NCI-H2196 treated with DMSO at 0.1 percent for 48 hours (cell line): ENCODE measurements around the gene RAB40A.
"Not testable (repeated sequence)": the region's sequence is repeated elsewhere in the genome, so short reads cannot be mapped to it uniquely, and the experiment has no call there.

ENCODE experiments used
- DNase-seq: peaks from one replicate; lab custom pipeline; 2025; ENCODE audit not compliant: unreplicated experiment; lab: John Stamatoyannopoulos, UW

RAB40A gene

GRCh38 chrX:103524747-103525146, 5.5 kb upstream of the RAB40A start:
- no peak for DNase-seq

GRCh38 chrX:103523605-103524004, 4.3 kb upstream of the RAB40A start:
- DNase-seq = no peak

GRCh38 chrX:103520386-103520785, 1.1 kb upstream of the RAB40A start:
- DNase-seq = no peak

- no peak for DNase-seq
These were observed 718 bp downstream of the RAB40A start for GRCh38 chrX:103518571-103518970.

DNA sequence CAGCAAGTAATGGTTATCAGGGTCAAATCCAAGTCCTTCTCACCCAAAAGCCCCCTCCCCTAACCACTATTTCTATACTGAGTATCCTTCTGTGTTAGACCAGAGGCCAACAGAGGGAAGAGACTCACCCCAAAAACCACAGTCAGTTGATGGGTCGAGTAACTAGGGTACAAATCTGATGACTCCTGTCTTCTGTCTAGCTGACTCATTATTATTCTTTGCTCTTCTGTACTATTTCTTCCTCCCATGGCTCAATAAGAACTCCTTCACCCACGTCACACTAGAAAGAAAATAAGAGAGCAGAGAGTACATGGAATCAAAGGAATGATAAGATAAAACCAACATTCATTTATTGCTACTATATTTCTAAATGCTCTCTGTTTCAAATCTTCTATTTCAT, 2.0 kb downstream of the RAB40A start:
- no peak for DNase-seq

- DNase-seq = no peak
These were observed 5.7 kb downstream of the RAB40A start for GRCh38 chrX:103513476-103514108.

- DNase-seq = no peak
These were observed 6.2 kb downstream of the RAB40A start for GRCh38 chrX:103513067-103513466.

GRCh38 chrX:103510031-103510430, 9.3 kb downstream of the RAB40A start:
- no peak for DNase-seq

DNA sequence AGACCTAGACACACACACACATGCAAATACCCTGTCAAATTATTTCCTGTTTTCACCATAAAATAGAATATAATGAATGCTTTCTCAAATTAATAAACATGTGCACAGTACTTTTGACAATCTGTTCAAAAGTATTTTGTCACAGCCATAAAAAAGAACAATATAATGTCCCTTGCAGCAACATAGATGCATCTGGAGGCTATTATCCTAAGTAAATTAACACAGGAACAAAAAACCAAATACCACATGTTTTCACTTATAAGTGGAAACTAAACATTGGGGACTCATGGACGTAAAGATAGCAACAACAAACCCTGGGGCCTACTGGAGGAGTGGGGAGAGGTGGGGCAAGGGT, 15.5 kb downstream of the RAB40A start:
- no peak for DNase-seq

- DNase-seq = no peak
These were observed 16.0 kb downstream of the RAB40A start for GRCh38 chrX:103503163-103503852.

DNA sequence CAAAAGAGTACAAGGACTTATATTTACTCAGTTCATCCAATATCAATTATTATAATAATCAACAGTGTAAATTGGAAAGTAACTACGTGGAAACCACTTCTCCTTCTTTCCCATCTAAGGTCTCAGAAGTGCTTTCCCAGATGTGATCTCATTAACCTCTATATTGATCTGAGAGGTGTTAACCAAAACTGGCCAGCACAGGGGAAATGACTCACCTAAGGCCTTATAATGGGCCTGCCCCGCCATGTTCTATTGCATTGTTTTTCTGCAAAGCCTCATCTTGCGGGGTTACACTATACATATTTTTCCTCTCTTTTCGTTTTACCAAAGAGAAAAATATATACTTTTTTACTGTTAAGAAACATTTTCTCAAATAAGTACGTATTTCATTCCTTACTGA, 20.5 kb downstream of the RAB40A start:
- no peak for DNase-seq

DNA sequence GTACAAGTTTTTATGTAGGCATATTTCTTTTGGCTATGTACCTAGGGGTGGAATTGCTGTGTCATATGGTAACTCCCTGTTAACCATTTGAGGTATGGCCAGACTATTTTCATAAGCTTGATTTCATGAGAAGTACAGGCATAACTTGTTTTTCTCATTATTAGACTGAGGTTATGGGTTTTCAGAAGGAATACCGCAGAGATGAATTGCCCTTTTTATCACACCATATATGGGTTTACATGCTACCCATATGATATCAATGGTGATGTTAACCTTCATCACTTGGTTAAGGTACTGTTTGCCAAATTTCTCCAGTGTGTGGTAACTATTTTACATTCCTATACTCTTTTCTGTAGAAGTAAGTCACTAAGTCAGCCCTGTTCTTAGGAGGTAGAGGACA, 23.5 kb downstream of the RAB40A start:
- DNase-seq = no peak

GRCh38 chrX:103493578-103493977, 25.7 kb downstream of the RAB40A start:
- not testable (repeated sequence) for DNase-seq

- not testable (repeated sequence) for DNase-seq
These were observed 29.6 kb downstream of the RAB40A start for GRCh38 chrX:103489733-103490132.

DNA sequence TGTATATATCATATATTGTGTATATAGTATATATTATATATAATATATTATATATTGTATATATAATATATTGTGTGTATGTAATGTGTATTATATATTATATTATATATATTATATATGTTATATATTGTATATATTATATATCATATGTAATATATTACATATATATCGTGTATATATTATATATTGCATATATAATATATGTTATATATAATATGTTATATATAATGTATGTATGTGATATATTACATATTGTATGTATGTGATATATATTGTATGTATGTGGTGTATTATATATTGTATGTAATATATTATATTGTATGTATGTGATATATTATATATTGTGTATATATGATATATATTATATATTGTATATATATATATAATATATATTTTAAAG, 30.5 kb downstream of the RAB40A start:
- no peak for DNase-seq

- DNase-seq = no peak
These were observed 31.0 kb downstream of the RAB40A start for GRCh38 chrX:103488332-103488731.

DNA sequence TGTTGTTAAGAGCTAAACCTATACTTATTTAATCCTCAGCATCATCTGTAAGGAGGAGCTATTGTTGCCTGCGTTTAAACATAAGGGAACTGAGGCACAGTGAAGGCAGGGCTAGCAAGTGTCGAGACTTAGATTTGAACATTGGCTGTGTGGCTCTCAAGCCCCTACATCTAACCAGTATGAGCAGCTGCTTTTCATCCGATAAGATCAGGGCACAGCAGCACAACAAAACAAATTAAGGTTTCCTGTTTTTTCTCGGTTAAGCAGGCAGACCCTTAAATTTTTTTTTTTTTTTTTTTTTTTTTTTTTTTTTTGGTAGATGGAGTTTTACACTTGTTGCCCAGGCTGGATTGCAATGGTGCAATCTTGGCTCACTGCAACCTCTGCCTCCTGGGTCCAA, 35.6 kb downstream of the RAB40A start:
- DNase-seq = no peak

- DNase-seq = no peak
These were observed 38.8 kb downstream of the RAB40A start for GRCh38 chrX:103480526-103480925.

- no peak for DNase-seq
These were observed 41.8 kb downstream of the RAB40A start for GRCh38 chrX:103477496-103477895.

DNA sequence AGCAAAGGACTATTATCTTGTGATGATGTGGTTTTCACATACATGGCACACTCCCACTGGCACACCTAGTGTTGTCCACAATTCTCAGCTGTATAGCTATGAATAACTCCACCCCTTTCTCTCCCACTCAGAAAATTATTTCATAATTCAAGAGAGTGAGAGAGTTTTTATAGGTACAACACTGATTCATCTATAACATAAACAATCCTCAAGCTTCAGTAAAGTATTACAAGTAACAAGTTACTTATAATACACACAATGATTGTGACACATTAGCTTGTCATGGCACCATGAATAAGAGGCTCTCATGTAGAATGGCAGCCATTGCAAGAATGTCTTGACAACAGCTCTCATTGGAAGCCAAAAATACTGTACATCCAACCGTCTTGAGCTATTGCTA, 43.9 kb downstream of the RAB40A start:
- DNase-seq = no peak

GRCh38 chrX:103469977-103470376, 49.3 kb downstream of the RAB40A start:
- not testable (repeated sequence) for DNase-seq

DNA sequence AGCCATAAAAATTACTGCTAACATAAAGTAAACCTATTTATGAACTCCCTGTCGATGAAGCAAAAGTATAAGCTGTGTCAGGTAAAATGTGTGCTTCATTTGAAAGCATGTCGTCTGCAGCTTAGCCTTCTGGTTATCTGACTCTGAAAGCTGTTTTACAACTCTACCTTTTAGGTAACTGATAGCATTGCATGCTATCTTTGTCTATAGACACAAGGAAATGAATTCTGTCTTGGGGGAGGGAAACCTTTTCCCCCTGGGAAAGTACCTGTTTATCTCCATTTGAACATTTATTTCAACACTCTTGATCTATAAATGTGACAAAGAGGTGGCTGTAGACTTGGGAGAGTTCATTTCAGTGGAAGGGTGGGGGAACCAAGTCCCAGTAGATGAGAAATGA, 51.4 kb downstream of the RAB40A start:
- no peak for DNase-seq

DNA sequence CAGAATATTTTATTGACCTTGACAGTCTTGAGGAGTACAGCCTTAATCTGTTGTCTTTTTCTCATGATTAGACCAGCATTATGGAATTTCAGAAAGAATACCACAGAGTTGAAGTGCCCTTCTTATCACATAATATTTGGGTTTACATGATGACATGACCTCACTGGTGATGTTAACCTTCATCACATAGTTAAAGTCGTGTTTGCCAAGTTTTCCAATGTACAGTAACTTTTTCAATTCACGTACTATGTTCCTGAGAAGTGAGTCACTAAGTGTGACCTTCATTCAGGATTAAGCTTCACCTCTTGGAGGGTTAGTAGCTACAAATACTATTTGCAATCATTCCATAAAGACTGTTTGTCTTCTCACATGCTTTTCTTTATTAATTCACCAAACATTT, 52.1 kb downstream of the RAB40A start:
- no peak for DNase-seq
